Liver (tissue), 3 donors: ENCODE results near the gene DAPK1.

Experiments
- RAD21 ChIP-seq, 2 donors: IDR thresholded peaks; 2 replicates each; pipeline ENCODE4 v1.6.1; 2016; ENCODE audit warnings: antibody characterized with exemption in 2 of 2, mild to moderate bottlenecking in 2 of 2
- TF ChIP-seq, protein P1 (sequence below): fragments of 150-350 bp; IDR thresholded peaks from 2 replicates; pipeline ENCODE4 v1.5.1; 2017; ENCODE audit warnings: improper control_type of control experiment, low read depth, low read length; ENCODE audit not compliant: missing input control
- donor health status: healthy.
- donor health status: healthy.

GRCh38 chr9:87520172-87520683, 22.6 kb downstream of the DAPK1 start:
- TF ChIP-seq, protein P1, sequence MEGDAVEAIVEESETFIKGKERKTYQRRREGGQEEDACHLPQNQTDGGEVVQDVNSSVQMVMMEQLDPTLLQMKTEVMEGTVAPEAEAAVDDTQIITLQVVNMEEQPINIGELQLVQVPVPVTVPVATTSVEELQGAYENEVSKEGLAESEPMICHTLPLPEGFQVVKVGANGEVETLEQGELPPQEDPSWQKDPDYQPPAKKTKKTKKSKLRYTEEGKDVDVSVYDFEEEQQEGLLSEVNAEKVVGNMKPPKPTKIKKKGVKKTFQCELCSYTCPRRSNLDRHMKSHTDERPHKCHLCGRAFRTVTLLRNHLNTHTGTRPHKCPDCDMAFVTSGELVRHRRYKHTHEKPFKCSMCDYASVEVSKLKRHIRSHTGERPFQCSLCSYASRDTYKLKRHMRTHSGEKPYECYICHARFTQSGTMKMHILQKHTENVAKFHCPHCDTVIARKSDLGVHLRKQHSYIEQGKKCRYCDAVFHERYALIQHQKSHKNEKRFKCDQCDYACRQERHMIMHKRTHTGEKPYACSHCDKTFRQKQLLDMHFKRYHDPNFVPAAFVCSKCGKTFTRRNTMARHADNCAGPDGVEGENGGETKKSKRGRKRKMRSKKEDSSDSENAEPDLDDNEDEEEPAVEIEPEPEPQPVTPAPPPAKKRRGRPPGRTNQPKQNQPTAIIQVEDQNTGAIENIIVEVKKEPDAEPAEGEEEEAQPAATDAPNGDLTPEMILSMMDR: no peak
- TF ChIP-seq RAD21 (IDR thresholded peaks at IDR 0.05): no peak
